Transverse colon (tissue), 4 donors: ENCODE measurements around the gene ELAVL3.
A peak's percentile ranks its signal among the peaks of the same experiment; 100 is the strongest.

Experiments
- CTCF ChIP-seq, 5 experiments: fragments of 200-600 bp in 3 of 5; fragments of 450-650 bp in 2 of 5; sonication (generic) in 3 of 5; IDR thresholded peaks; 1 replicate in 2 of 5; 2 replicates in 3 of 5; pipeline ENCODE4 v1.5.1; 2016 to 2017; ENCODE audit warnings: antibody characterized with exemption in 5 of 5, inconsistent platforms in 3 of 5, mild to moderate bottlenecking in 2 of 5, moderate library complexity in 1 of 5
- EP300 ChIP-seq: sonication (generic); formaldehyde crosslinking; IDR thresholded peaks from one replicate; pipeline ENCODE4 v1.6.1; 2017; ENCODE audit warnings: antibody characterized with exemption, low read depth
- POLR2A ChIP-seq: fragments of 450-650 bp; IDR thresholded peaks from one replicate; pipeline ENCODE4 v1.6.1; 2016; ENCODE audit warnings: antibody characterized with exemption, mild to moderate bottlenecking, moderate library complexity
- POLR2AphosphoS5 ChIP-seq, 3 donors: sonication (generic); formaldehyde crosslinking; IDR thresholded peaks; one replicate each; pipeline ENCODE4 v1.6.1; 2016; ENCODE audit warnings: antibody characterized with exemption in 3 of 3

- TF ChIP-seq CTCF (IDR thresholded peaks at IDR 0.05) (peak in 1 of 5 experiments; percentile 6), POLR2AphosphoS5 (IDR thresholded peaks at IDR 0.05) (no peak), POLR2A (no peak), EP300 (no peak)
Observed at GRCh38 chr19:11460207-11460606, 20.6 kb downstream of the ELAVL3 start.
